Activated CD4-positive, alpha-beta T cell treated with anti-CD3 and anti-CD28 coated beads for 1 hour (primary cell): ENCODE data around the gene ZDHHC12.

ENCODE experiments used
- DNase-seq: peaks from one replicate; pipeline ENCODE4 v3.0.0-alpha.2; 2020

The ZDHHC12 gene

GRCh38 chr9:128729766-128730517, 6.0 kb upstream of the ZDHHC12 start:
- no peak for DNase-seq

DNA sequence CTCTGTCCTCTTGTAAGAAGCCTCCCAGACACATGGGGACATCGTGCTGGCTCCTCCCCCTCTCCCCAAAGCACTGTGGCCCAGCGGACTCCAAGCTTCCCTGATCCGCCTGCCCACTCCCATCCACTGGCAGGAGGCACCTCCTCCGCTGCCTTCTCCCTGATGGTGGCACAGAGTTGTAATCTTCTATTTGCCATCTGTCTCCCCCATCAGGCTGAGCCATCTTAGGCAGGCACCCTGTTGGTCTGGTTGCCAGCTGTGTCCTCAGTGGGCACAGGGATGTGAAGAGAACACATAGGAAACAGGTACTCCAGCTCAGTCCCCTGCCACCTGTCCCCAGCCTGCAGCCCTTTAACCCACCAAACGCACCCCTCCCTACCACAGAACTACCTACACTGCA, 5.4 kb upstream of the ZDHHC12 start:
- no peak for DNase-seq

- no peak for DNase-seq
These were observed 4.4 kb upstream of the ZDHHC12 start for GRCh38 chr9:128728298-128728697.

- no peak for DNase-seq
These were observed 3.8 kb upstream of the ZDHHC12 start for GRCh38 chr9:128727640-128728248.

- no peak for DNase-seq
These were observed 851 bp upstream of the ZDHHC12 start for GRCh38 chr9:128724744-128725211.

DNA sequence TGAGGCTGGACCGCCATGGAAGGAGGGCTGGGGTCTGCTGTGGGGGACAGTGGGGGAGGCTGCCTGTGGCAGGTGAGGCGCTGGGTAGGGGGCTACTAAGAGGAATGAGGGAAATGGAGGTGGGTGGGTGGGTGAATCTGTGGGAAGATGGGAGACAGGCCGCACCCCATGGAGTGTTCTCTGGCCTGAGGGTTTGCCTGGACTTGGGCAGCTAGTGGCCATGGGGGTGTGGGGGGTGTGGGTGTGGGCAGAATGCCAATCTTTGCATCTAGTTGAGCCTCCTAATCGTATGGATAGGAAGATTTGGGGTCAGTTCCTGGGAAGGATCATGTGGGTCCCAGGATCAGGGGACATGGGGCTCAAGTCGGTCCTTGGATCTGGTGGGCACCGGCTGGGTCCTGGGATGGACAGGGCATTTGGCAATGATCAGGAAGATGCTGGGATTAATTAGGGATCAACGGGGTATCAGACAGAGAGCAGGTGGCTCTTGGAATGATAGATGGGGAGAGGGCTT, 518 bp downstream of the ZDHHC12 start:
- no peak for DNase-seq

- no peak for DNase-seq
These were observed 1.3 kb downstream of the ZDHHC12 start for GRCh38 chr9:128722380-128723351.

- no peak for DNase-seq
These were observed 2.4 kb downstream of the ZDHHC12 start for GRCh38 chr9:128721487-128722010.

- DNase-seq: no peak
These were observed 3.0 kb downstream of the ZDHHC12 start for GRCh38 chr9:128720841-128721486.

DNA sequence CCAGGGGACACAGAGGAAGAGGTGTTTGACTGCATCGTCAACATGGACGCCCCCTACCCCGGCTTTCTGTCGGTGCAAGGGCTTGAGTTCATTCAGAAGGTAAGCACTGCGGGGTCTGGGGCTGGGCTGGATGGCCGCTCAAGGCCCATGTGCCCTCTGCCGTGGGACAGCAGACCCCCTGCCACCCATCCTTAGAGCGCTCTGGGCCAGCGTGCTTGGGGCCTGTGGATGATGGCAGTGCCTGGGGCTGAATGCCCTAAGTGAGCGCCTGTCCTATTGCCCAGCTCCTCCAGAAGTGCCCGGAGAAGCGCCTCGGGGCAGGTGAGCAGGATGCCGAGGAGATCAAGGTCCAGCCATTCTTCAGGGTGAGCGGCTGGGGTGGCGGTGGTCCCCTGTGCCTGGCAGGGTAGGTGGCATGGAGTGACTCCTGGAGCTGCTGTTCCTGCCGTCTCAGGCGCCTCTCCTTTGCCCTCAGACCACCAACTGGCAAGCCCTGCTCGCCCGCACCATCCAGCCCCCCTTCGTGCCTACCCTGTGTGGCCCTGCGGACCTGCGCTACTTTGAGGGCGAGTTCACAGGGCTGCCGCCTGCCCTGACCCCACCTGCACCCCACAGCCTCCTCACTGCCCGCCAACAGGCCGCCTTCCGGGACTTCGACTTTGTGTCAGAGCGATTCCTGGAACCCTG, 3.9 kb downstream of the ZDHHC12 start:
- DNase-seq: no peak

GRCh38 chr9:128718475-128718874, 5.5 kb downstream of the ZDHHC12 start:
- DNase-seq: no peak

DNA sequence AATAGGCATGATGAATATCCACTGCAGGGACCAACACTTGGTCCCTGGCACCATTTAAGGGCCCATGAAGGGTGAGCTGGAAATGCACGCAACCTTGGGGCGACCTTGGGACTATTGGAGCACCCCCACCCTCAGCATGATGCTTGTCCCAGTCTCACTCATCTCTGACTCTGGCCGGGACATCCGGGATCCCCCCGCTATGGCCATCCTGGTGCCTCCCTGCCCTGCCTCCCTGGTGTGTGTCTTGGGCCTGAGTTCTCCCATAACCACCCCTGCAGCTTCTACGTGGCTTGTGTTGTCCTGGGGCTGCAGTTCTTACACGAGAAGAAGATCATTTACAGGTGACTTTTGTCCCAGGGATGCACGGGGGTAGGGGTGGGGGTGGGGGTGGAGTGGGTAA, 5.9 kb downstream of the ZDHHC12 start:
- no peak for DNase-seq

GRCh38 chr9:128716581-128717254, 7.2 kb downstream of the ZDHHC12 start:
- no peak for DNase-seq

DNA sequence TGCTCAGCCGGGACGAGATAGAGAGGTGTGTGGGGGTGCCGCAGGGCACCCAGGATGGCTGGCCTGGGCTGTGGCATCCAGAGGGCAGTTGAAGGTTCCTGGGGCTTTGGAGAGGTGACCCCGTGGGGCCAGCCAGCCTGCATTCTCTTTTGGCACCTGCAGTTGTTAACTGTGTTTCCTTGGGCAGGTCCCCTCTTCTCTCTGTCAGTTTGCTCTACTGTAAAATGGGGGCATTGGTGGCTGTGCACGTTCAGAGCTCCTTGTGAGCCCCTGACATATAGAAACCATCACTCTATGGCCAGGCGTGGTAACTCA, 8.5 kb downstream of the ZDHHC12 start:
- DNase-seq: no peak

DNA sequence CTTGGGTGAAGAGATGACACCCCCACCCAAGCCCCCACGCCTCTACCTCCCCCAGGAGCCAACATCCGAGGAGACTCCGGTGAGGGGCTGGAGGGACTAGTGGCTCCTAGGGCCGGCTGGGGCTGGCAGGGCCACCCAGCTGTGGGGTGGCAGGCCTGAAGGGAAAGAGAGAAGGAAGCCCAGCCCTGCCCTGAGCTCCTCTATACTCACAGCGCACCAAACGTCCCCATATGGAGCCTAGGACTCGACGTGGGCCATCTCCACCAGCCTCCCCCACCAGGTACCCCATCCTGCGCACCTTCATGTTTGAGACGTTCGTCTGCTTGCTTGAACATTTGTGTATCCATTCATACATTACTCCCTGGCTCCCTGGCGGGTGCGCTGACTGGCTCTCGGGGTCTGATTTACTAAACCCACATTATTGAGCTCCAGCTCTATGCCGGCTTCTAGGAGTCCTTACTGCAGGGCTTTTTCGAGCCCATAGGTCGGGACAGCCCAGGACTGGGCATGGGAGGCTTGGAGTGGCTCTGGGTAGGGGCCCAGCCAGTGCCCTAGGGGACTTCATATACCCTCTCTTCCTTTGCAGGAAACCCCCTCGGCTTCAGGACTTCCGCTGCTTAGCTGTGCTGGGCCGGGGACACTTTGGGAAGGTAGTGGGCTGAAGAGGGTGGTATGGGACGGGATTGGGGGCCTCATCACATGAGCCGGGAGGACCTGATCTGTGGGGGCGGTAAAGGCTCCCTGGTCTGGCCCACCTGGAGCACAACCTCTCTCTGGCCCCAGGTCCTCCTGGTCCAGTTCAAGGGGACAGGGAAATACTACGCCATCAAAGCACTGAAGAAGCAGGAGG, 9.1 kb downstream of the ZDHHC12 start:
- no peak for DNase-seq

GRCh38 chr9:128713941-128714573, 9.9 kb downstream of the ZDHHC12 start:
- no peak for DNase-seq

- DNase-seq: no peak
These were observed 10.5 kb downstream of the ZDHHC12 start for GRCh38 chr9:128713411-128713780.

- DNase-seq: no peak
These were observed 11.2 kb downstream of the ZDHHC12 start for GRCh38 chr9:128712451-128713410.

GRCh38 chr9:128707446-128707845, 16.5 kb downstream of the ZDHHC12 start:
- DNase-seq: no peak
